HCT116 (cell line): Measurements from ENCODE around the gene UPK1B. TPM values are rescaled to one million over a fixed set of nuclear protein-coding genes. Genes with fewer than 3 reads are reported as not detected.

Experiments
- ATAC-seq: fragments of 200-7000 bp; cut with Tn5 transposase; 2 replicates; pipeline ENCODE4 v1.9.1; 2020; ENCODE audit warnings: mild to moderate bottlenecking, moderate library complexity
- BruUV-seq: library from RNA; stranded (reverse); fragments of 400-500 nt; replicated peaks from 2 replicates; lab custom pipeline; 2021; lab: Mats Ljungman, UMichigan
- CTCF ChIA-PET: fragments of 300-600 bp; sonication (Branson Sonifier 250); formaldehyde crosslinking; loops from one replicate; lab custom pipeline; 2021; ENCODE audit warnings: antibody characterized with exemption; lab: Charles Lee
- POLR2A ChIA-PET: fragments of 300-600, 350-600 bp; sonication (Branson Sonifier 250); formaldehyde crosslinking; loops from one replicate; lab custom pipeline; 2021; ENCODE audit warnings: antibody characterized with exemption; lab: Charles Lee
- RAD21 ChIA-PET, 2 experiments: fragments of 300-600 bp; sonication (Branson Sonifier 250); formaldehyde crosslinking; loops; one replicate each; lab custom pipeline; 2023; ENCODE audit warnings: low total read pairs in 2 of 2; ENCODE audit not compliant: uncharacterized antibody in 2 of 2, unreplicated experiment in 2 of 2, low non-redundant PET in 1 of 2; lab: Charles Lee
- DNase-seq: peaks from one replicate; pipeline ENCODE4 v3.0.0-alpha.2; 2010; ENCODE audit warnings: low read depth, low spot score
- H2AFZ ChIP-seq: fragments of 200-600 bp; shearing (Covaris generic), sonication (generic); 2 replicates; pipeline ENCODE4 v1.6.1; 2017; ENCODE audit warnings: low read depth, mixed run types, mixed read lengths, antibody characterized with exemption, low read length; ENCODE audit not compliant: poor library complexity, severe bottlenecking
- H3K27ac ChIP-seq: 2 replicates; pipeline ENCODE4 v1.5.1; 2012; ENCODE audit warnings: low read depth, low read length
- H3K27me3 ChIP-seq: fragments of 200-600 bp; sonication (generic); 2 replicates; pipeline ENCODE4 v1.6.1; 2016; ENCODE audit warnings: mixed run types, low read length, mixed read lengths; ENCODE audit not compliant: insufficient read depth
- H3K36me3 ChIP-seq, 2 experiments: fragments of 200-500 bp in 1 of 2; fragments of 200-600 bp in 1 of 2; sonication (Bioruptor generic) in 1 of 2; sonication (generic) in 1 of 2; 2 replicates each; pipeline versions ENCODE4 v1.5.1 to v1.6.1; 2014 to 2016; ENCODE audit warnings: low read length in 2 of 2, inconsistent platforms in 1 of 2, mixed read lengths in 1 of 2, mixed run types in 1 of 2; ENCODE audit not compliant: insufficient read depth in 2 of 2, control insufficient read depth in 1 of 2
- H3K4me1 ChIP-seq, 2 experiments: fragments of 200-600 bp in 1 of 2; sonication (generic) in 1 of 2; 2 replicates each; pipeline versions ENCODE4 v1.5.1 to v1.6.1; 2012 to 2017; ENCODE audit warnings: low read length in 2 of 2, inconsistent platforms in 1 of 2, mild to moderate bottlenecking in 1 of 2, mixed read lengths in 1 of 2, mixed run types in 1 of 2, moderate library complexity in 1 of 2; ENCODE audit not compliant: insufficient read depth in 2 of 2, control insufficient read depth in 1 of 2
- H3K4me2 ChIP-seq: fragments of 200-600 bp; sonication (generic); 2 replicates; pipeline ENCODE4 v1.6.1; 2017; ENCODE audit warnings: mixed run types, low read length, mixed read lengths
- H3K4me3 ChIP-seq, 2 experiments: fragments of 200-600 bp in 1 of 2; sonication (generic) in 1 of 2; replicated peaks in 1 of 2; 2 replicates each; pipeline ENCODE4 v1.5.1; 2011 to 2016; ENCODE audit warnings: low read length in 2 of 2, control low read depth in 1 of 2, low read depth in 1 of 2, mild to moderate bottlenecking in 1 of 2, mixed read lengths in 1 of 2, mixed run types in 1 of 2
- H3K79me2 ChIP-seq: fragments of 200-600 bp; sonication (generic); 2 replicates; pipeline ENCODE4 v1.6.1; 2017; ENCODE audit warnings: mild to moderate bottlenecking, mixed run types, low read length, moderate library complexity, mixed read lengths; ENCODE audit not compliant: insufficient read depth
- H3K9ac ChIP-seq: fragments of 200-600 bp; sonication (generic); 2 replicates; pipeline ENCODE4 v1.6.1; 2016; ENCODE audit warnings: low read length, mixed read lengths
- H3K9me2 ChIP-seq: fragments of 200-600 bp; sonication (generic), shearing (Covaris generic); 2 replicates; pipeline ENCODE4 v1.6.1; 2017; ENCODE audit warnings: mixed run types, mild to moderate bottlenecking, moderate library complexity; ENCODE audit not compliant: insufficient read depth
- H3K9me3 ChIP-seq, 2 experiments: fragments of 200-500 bp in 1 of 2; fragments of 200-600 bp in 1 of 2; sonication (Bioruptor generic) in 1 of 2; sonication (generic) in 1 of 2; 2 replicates each; pipeline ENCODE4 v1.6.1; 2014 to 2017; ENCODE audit warnings: low read length in 2 of 2, mixed read lengths in 2 of 2, inconsistent platforms in 1 of 2, low read depth in 1 of 2, mild to moderate bottlenecking in 1 of 2, mixed run types in 1 of 2, moderate library complexity in 1 of 2; ENCODE audit not compliant: control insufficient read depth in 1 of 2, insufficient read depth in 1 of 2
- H4K20me1 ChIP-seq: fragments of 200-600 bp; sonication (generic), shearing (Covaris generic); 2 replicates; pipeline ENCODE4 v1.6.1; 2017; ENCODE audit warnings: mixed run types, mild to moderate bottlenecking, moderate library complexity; ENCODE audit not compliant: insufficient read depth
- CEBPB ChIP-seq: IDR thresholded peaks from 2 replicates; pipeline ENCODE4 v1.6.1; 2012; ENCODE audit warnings: low read depth
- CTCF ChIP-seq, 3 experiments: fragments of 200-600 bp in 1 of 3; sonication (generic) in 1 of 3; IDR thresholded peaks in 2 of 3; conservative IDR thresholded peaks in 1 of 3; 2 replicates each; pipeline ENCODE4 v1.5.1; 2012 to 2017; ENCODE audit warnings: low read depth in 2 of 3, low read length in 2 of 3, antibody characterized with exemption in 1 of 3, borderline replicate concordance in 1 of 3, control low read depth in 1 of 3, mild to moderate bottlenecking in 1 of 3, mixed read lengths in 1 of 3, mixed run types in 1 of 3, moderate library complexity in 1 of 3; ENCODE audit not compliant: insufficient read depth in 1 of 3
- EGR1 ChIP-seq: IDR thresholded peaks from 2 replicates; pipeline ENCODE4 v1.6.1; 2012; ENCODE audit warnings: low read depth
- MAX ChIP-seq: IDR thresholded peaks from 2 replicates; pipeline ENCODE4 v1.6.1; 2012
- POLR2AphosphoS5 ChIP-seq: IDR thresholded peaks from 2 replicates; pipeline ENCODE4 v1.6.1; 2011; ENCODE audit warnings: mild to moderate bottlenecking, low read depth, low read length, moderate library complexity
- TCF7L2 ChIP-seq: IDR thresholded peaks from 2 replicates; pipeline ENCODE4 v1.7.0; 2011; ENCODE audit warnings: borderline replicate concordance, inconsistent platforms; ENCODE audit not compliant: insufficient read depth, insufficient read length; ENCODE audit errors: extremely low read depth
- ZFX ChIP-seq: fragments of 450-650 bp; IDR thresholded peaks from 2 replicates; pipeline ENCODE4 v1.6.1; 2017
- intact Hi-C: fragments of 100-400 bp; cut with micrococcal nuclease; formaldehyde crosslinking; loops from 2 replicates; pipeline ENCODE4 v1.10.0; 2022
- total RNA-seq: library from RNA; stranded (reverse); gene quantifications from one replicate; pipeline ENCODE4 v1.2.1, GENCODE V29; 2021; ENCODE audit not compliant: unreplicated experiment
- TF ChIP-seq, protein P1 (sequence below): IDR thresholded peaks from 2 replicates; pipeline ENCODE4 v1.6.1; 2012

Gene UPK1B
- total RNA-seq, 1 experiment from 2014 or later, result not detected

DNA sequence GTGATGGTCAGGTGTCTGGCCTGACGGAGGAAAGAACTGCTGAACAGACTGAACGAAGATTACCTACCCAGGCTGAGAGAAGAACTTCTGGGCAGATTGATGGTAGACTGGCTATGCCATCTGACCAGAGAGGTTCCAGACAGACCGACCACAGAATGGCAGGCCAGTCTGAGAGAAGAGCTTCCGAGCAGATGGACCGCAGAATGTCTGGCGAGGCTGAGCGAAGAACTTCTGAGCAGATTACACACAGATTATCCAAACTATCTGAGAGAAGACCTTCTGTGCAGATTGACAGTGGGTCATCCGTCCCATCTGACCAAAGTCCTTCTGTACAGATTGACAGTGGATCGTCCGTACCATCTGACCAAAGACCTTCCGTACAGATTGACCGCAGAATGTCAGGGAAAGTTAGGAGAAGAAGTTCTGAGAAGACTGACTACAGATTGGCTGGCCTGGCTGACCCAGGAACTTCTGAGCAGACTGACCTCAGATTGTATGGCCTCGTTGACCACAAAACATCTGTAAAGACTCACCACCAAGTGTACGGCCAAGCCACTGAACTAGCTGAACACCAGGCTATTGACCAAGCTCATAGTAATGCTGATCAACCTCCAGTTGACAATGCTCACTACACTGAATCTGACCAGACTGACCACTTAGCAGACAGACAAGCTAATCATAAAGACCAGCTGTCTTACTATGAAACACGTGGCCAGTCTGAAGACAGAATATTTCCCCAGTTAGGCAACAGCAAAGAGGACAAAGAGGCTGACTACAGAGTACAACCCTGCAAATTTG is 26.6 kb upstream of the UPK1B start:
- no peak for ATAC-seq
- Histone ChIP-seq H3K36me3 (no peaks in the 10 kb centered on the region), H4K20me1 (no peaks in the 10 kb centered on the region), H3K4me3 (no peak overlapping the region), H3K79me2 (no peaks in the 10 kb centered on the region), H3K9me3 (no peaks in the 10 kb centered on the region), H3K9me2 (no peaks in the 10 kb centered on the region), H3K27me3 (no peaks in the 10 kb centered on the region), H3K4me1 (no peaks in the 10 kb centered on the region), H3K27ac (no peak overlapping the region), H3K9ac (no peak overlapping the region), H3K4me2 (no peak overlapping the region)
- POLR2A ChIA-PET, result interaction anchor here (1.9 kb wide), 1 partner anchor 94 kb away, joined by 4 read pairs; the partner anchor contains the start of gene B4GALT4
- DNase-seq, result no peak
- intact Hi-C loops, result no loop called here
- BruUV-seq, result no TSS peak
- TF ChIP-seq, protein P1, sequence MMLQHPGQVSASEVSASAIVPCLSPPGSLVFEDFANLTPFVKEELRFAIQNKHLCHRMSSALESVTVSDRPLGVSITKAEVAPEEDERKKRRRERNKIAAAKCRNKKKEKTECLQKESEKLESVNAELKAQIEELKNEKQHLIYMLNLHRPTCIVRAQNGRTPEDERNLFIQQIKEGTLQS, result no peak
- TF ChIP-seq MAX, result no peak
- TF ChIP-seq CTCF (IDR thresholded peaks at IDR 0.05 in 2 of 3, conservative IDR thresholded peaks at IDR 0.05 in 1 of 3; ENCODE audit: borderline replicate concordance in 1 of 3, insufficient read depth in 1 of 3, low read depth in 2 of 3, low read length in 2 of 3), result no peak
- TF ChIP-seq CEBPB, result no peak
- TF ChIP-seq EGR1, result no peak
- no peak for TF ChIP-seq TCF7L2
- TF ChIP-seq POLR2AphosphoS5, result no peak
- no peak for TF ChIP-seq ZFX
- TF ChIP-seq, all 23 proteins: peak for 0
- ChIA-PET CTCF (interaction anchor here (2.1 kb wide), 1 partner anchor 94 kb away, joined by 6 read pairs; the partner anchor contains the start of gene B4GALT4), RAD21 (interaction anchor here in 1 of 2 experiments (1.0 kb wide), 1 partner anchor 94 kb away, joined by 3 read pairs; no protein-coding TSS in a partner anchor)
- no peak overlapping the region for H2AFZ ChIP-seq
